ENCODE data around the gene MAPKBP1.
"Not testable (repeated sequence)": the region's sequence is repeated elsewhere in the genome, so short reads cannot be mapped to it uniquely, and the experiment has no call there.

Gene MAPKBP1

DNA sequence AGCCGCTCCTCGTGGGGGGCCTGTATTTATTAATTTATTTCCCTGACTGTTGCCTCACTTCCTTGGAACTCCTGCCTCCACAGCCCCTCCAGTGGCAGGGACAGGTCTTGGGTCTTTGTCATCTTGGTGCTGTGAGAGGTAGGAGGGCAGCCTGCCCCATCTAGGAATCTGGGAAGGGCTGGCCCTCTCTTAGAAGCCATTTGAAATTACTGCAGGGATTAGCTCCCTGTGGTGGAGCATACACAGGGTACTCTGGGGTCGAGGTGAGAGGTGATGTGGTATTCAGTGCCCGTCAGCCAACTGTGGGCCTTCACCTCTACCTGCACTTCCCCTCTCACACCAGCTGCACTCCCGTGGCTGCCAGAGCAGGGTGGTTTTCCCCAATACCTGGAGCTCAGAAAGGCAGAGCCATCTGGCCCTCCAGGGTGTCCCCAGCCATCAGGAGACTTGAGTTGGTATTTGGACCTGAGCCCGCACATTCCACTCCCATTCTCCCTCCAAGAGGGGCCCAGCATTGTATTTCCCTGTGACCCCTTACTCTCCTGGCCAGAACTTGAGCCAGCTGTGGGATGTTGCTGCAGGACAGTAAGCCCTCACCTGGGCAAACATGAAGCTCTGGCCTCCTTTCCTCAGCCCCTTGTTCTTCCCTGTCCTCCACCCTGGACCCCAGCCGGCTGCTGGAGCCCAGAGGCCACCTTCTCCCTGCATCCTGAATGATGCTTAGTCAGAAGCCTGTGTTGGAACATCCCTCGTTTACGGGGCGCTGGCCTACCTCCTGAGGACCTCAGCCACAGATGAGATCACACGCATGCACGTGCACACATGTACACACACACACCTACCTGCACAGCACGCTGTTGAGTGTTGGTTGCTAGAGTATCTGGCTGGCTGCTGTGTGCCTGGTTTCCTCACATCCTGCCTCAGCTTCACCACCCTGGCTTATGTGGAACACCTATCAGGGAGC lies 51.6 kb downstream of the MAPKBP1 start:
- no peak for DNase-seq (ENCODE audit: extremely low read depth in 1 of 2, low read depth in 1 of 2)

DNA sequence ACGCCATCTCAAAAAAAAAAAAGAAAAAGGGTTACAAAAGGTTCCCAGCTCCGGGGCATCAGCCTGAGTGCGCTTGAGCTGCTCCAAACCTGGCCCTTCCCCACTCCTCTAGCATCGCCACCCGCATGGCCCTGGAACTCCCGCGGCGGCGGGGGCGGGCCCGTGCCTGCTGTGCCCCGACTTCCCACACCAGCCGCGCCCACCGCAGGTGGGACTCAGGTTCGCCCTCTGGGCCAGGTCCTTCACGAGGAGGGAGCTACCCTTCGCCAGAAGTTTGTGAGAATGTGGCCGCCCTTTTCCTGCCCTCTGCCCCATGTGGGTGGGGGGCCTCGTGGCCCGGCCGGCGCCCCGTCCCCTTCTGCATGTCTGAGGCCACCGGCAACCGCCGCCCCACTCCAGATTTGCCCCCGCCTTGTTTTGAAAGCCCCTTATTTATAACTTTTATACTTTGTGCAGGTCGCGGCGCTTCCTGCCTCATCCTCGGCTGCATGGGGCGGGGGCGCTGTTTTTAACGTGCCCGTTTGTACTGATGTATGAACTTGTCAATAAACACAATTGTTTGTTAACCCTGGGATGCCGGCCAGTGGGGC lies 53.1 kb downstream of the MAPKBP1 start:
- DNase-seq (ENCODE audit: extremely low read depth in 1 of 2, low read depth in 1 of 2): no peak

DNA sequence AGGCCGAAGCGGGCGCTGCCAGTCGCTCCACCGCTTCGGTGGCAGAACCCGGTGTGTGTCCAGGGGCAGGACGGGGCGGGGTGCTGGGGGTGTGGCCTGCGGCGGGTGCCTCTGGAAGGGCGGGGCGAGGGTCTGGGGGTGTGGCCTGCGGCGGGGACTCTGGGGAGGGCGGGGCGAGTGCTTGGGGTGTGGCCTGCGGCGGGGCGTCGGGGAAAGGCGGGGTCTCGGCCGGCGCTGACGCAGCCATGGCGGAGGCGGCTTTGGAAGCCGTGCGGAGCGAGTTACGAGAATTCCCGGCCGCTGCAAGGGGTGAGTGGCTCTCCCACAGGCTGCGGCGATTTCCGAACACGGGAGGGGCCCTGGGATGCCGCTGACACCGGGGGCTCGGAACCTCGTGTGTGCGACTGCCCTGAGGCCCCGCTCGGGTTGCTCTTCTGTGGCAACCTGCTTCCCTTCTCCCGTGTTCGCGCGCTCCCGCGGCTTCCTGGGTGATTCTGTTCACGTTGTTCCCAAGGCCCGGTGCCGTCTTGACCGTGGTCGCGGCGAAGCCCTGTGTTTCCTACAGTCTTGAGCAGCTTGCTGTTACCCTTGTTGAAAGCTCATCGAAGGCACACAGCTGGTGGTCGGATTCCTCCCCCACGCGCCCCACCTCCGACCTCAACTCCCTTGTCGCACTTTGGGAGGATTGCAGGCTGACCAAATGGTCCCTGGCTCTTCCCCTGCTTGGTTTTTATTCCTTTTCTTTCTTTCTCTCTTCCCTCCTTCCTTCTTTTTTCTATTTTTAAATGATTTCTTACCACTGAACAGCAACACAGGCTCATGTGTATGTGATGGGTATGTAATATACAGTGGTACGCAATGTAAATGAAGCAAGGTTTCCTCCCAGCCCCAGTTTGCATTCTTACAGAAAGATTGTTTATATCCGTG lies 53.9 kb downstream of the MAPKBP1 start, which contains the start of gene JMJD7:
JMJD7 (plus strand) TSS at position 213 of the 927 bp plus-strand sequence; CDS start at position 246, 33 bp downstream.
- peak; percentile 90 to 97 for DNase-seq (ENCODE audit: extremely low read depth in 1 of 2, low read depth in 1 of 2)

DNA sequence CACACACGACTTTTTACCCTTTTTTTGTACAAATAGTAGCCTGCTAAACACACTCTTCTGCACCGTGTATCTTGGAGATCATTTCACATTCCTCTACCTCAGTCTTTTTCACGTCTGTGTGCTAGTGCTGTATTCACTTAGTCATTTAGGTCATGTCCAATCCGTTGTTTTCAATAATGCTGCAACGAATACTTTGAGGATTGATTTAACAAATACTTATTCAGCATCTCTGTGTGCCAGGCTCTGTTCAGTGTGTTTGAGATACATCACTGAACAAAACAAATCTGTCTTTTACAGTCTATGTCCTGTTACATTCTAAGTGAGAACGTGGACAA lies 54.5 kb downstream of the MAPKBP1 start:
- DNase-seq (ENCODE audit: extremely low read depth in 1 of 2, low read depth in 1 of 2): no peak

DNA sequence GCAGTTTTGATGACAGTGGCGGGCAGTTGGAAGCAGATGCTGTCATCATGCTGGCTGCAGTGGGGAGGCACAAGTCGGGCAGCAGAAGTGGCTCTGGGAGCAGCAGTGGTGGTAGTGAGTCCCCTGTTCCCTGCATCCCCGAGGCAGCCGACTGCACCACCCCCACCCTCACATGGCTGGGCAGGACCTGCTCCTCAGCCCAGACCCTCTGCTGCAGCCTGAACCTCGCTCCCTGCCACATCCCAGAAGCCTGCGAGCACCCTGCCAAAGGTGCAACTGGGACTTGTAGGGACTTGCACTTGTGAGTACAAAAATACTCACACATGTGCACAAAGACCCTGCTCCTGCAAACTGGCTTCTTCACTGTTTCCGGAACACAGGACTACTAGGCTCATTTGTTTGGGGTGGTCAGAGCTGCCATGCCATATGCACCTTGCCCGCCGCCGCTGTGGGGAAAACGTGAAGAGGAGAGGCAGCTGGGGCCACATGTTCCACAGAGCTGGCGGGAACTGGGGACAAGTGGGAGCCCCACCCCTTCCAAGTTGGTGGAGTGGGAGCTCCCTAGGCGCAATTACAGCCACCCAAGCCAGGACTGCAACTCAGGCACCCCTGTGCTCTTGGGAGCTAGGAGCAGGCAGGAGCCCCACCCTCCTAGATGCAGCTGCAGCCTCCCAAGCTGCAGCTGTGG lies 55.8 kb downstream of the MAPKBP1 start:
- no peak for DNase-seq (ENCODE audit: extremely low read depth in 1 of 2, low read depth in 1 of 2)

DNA sequence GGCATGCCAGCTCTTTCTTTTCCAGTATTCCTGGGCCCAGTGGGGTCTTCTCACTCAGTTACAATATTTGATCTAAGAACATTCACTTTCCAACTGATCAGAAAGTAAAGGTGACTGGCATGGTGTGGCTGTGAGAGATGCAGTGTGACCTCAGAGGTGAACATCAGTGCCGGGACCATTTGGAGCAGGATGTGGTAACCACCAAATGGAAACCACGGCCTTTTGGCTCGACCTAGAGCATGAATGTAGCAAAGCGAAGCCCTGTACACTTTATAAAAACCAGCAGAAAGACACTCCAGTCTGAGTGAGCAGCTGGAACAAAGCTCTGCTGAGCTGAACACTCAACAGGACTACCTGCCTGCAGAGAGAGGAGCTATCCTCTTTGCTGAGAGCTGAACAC lies 57.0 kb downstream of the MAPKBP1 start:
- not testable (repeated sequence) for DNase-seq (ENCODE audit: extremely low read depth in 1 of 2, low read depth in 1 of 2)

DNA sequence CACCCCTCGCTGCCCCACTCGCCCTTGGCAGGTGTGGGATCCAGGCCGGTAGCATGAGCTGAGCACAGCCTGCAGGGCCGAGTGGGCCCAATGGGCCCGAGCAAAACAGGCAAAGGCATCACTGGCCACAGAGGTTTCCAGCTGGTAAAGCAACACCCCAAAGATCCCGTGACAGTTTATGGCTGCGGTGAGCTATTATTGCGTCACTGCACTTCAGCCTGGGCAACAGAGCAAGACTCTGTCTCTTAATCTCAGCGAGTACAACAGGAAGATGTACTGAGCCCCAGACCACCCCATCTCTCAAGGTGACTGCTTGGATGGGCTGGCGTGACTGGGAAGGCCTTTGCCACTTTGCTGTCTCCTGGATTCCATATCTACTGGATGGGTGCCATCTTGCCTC lies 57.9 kb downstream of the MAPKBP1 start:
- DNase-seq (ENCODE audit: extremely low read depth in 1 of 2, low read depth in 1 of 2): no peak

DNA sequence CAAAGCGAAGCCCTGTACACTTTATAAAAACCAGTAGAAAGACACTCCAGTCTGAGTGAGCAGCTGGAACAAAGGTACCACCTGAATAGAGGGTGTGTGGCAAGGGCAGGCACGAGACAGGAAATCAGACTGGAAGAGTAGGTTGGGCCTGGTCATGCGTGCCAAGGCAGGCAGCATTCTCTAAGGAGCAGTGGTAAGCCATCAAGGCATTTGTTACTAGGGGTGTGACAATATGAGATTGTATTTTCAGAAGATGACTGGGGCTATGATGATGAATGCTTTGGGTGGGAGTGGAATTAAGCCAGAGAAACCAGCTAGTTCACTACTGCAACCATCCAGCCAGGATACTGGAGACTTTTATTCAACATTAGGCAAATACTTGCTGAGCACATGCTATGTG lies 58.6 kb downstream of the MAPKBP1 start:
- no peak for DNase-seq (ENCODE audit: extremely low read depth in 1 of 2, low read depth in 1 of 2)

DNA sequence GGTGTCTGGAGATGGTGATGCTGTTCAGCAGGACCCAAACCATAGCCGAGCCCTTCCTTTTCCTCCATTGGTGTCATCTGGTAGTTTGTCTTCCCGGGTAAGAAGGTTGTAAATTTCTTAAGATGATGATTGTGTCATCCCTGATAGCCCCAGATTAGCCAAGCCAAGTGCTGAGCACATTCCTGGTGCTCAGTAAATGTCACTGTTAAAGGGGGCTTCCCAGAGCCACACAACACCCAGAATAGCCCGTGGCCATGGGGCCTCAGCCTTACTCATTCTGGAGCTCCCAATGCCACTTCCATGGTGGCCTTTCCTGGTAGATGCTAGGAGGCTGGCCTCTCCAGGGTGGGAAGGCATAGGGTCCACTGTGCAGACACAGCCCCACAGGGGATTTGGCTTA lies 59.8 kb downstream of the MAPKBP1 start:
- DNase-seq (ENCODE audit: extremely low read depth in 1 of 2, low read depth in 1 of 2): no peak

DNA sequence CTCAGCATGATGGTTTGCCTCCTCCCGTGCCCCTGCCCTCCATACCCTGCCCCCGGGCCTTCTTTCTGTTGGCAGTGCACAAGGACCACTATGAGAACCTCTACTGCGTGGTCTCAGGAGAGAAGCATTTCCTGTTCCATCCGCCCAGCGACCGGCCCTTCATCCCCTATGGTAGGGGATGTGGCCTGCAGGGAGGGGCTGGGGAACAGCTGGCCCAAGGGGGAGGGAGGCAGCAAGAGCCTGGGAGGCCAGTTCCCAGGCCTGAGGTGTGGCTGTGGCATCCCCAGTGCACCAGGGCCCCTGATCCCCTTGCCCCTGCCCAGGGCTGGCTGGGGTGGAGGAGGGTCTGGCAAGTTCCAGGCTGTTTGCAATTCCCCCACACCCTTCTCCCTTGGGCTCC lies 61.8 kb downstream of the MAPKBP1 start:
- no peak for DNase-seq (ENCODE audit: extremely low read depth in 1 of 2, low read depth in 1 of 2)

DNA sequence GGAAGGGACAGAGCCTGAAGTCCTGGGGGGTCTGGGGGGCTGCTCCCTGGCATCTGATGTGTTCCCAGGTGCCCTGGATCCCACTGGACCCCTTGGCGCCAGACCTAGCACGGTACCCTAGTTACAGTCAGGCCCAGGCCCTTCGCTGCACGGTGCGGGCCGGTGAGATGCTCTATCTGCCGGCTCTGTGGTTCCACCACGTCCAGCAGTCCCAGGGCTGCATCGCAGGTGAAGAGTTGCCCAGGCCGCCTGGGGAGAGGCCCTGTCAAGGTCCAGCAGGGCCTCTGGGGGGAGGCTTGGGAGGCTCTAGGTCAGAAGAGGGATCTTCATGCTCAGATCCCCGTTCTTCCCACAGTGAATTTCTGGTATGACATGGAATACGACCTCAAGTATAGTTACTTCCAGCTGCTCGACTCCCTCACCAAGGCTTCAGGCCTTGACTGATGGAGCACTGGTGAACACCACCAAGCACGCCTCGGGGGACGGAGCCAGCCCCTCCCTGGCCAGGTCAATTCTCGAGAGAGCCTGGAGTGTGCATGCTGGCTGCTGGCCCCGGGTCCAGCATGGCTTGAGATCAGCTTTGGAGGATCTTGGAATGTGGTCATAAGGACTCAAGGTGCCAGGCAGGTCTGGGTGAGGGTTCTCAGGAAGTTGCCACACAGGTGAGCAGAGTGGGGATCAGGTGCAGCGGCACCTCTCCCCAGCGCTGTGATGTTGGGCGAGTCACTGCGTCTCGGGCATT lies 62.6 kb downstream of the MAPKBP1 start:
- no peak for DNase-seq (ENCODE audit: extremely low read depth in 1 of 2, low read depth in 1 of 2)

DNA sequence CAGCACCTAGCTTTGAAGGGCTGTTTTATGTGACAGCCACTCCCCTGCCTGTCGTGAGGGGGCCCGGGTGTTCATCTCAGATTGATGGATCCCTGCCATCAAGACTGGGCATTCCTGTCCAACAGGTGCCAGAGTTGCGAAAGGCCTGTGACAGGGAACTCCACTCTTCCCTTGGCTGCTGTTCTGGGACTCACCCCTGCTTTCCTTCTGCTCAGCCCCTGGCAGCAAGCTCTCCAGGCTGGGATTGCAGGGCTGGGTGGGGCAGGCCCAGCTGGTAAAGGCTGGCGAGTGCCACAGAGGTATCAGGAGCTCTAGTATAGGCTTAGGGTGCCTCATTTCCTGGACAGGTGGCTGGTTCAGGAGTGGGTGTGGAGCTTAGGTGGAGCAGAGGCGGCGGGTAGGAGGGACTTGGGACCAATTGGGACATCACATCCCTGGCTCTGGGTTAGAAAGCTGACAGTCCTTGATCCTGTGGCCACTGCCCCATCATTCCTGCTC lies 64.2 kb downstream of the MAPKBP1 start, which contains the start of gene PLA2G4B:
PLA2G4B (plus strand) TSS at position 448 of the 498 bp plus-strand sequence. CDS start 67 bp downstream, outside the sequence.
- no peak for DNase-seq (ENCODE audit: extremely low read depth in 1 of 2, low read depth in 1 of 2)

DNA sequence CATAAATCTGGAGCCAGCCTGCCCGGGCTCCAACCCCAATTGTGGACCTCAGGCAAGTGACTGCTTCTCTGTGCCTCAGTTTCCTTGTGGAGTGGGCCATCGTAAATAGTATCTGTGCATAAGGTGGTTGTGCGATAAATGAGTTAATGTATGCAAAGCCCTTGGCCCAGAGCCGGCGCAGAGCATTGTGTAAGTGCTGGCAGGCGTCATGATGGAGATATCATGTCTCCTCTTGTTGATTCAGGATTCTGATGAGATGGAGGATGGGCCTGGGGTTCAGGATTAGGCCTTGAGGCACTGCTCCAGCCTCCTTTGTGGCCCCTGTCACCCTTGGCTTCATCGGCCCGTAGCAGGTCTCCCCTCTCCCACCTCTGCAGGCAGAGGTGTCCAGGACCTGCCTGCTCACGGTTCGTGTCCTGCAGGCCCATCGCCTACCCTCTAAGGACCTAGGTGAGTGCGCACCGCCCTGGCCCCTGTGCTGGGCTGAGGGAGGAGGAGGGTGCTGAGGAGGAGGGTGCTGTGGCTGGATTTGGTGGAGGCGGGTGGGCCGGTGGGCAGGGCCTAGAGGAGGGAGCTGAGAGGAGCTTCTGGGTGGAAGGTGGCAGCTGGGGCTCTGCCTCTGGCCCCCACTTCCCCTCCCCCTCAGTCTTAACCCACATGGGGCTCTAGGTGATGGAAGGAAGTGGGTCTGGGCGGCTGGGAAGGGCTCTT lies 65.7 kb downstream of the MAPKBP1 start:
- DNase-seq (ENCODE audit: extremely low read depth in 1 of 2, low read depth in 1 of 2): no peak

DNA sequence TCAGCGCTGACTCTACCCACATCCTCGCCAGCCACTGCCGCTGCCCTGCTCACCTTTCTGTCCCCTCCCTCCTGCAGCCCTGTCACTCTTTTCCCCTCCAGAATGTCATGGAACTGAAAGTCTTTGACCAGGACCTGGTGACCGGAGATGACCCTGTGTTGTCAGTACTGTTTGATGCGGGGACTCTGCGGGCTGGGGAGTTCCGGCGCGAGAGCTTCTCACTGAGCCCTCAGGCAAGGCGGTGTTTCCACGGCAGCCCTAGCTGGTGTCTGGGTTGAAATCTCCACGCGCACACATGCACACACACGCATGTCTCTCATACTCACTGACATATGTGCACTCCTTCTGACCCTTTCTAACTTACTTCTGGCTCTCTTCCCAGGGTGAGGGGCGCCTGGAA lies 66.4 kb downstream of the MAPKBP1 start:
- no peak for DNase-seq (ENCODE audit: extremely low read depth in 1 of 2, low read depth in 1 of 2)

DNA sequence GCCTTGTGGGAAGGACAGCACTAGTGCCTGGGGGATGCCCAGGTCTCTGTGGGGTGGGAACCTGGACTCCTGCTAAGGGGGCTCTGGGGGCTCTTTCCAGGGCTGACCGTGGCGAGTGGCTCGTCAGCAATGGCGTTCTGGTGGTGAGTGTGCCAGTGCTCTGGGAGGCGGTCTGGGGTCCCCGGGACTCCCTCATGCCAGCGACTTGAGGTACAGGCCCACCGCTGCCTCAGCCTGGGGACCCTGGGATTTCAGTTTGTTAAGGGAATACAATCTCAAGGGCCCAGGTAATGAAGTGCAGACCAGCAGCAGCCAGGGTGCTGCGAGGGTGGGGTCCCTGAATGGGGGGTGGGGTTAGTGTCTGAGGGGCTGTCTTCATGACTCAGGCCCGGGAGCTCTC lies 66.8 kb downstream of the MAPKBP1 start:
- no peak for DNase-seq (ENCODE audit: extremely low read depth in 1 of 2, low read depth in 1 of 2)

DNA sequence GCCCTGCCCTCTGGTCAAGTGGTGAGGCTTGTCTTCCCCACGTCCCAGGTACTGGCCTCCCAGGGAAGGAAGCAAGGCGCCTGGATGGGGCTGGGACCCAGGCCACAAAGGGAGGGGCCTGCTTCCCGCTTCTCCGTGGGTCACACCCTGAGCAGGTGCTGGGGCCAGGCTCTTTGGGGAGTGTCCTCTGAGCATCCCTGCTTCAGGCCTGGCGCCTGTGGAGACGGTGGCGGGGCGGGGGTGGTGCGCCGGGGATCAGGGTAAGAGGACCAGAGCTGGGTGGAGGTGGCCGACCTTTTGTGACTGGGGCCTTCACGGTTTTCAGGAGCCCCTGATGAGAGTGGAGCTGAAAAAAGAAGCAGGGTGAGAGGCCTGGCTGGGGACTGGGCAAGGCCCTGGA lies 67.9 kb downstream of the MAPKBP1 start:
- no peak for DNase-seq (ENCODE audit: extremely low read depth in 1 of 2, low read depth in 1 of 2)

DNA sequence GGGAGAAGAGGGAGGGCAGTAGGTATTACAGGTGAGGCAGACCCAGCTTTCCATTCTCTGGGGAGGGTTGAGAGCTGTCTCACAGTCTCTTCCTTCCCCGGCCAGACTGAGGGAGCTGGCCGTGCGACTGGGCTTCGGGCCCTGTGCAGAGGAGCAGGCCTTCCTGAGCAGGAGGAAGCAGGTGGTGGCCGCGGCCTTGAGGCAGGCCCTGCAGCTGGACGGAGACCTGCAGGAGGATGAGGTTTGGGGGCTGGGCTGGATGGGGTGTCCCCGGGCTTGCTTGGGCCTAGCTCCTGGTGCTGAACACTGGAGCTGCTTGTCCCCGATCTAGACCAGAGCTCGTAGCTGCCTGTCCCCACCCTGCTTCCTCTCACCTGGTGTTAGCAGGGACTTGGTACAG lies 69.3 kb downstream of the MAPKBP1 start:
- DNase-seq (ENCODE audit: extremely low read depth in 1 of 2, low read depth in 1 of 2): no peak

DNA sequence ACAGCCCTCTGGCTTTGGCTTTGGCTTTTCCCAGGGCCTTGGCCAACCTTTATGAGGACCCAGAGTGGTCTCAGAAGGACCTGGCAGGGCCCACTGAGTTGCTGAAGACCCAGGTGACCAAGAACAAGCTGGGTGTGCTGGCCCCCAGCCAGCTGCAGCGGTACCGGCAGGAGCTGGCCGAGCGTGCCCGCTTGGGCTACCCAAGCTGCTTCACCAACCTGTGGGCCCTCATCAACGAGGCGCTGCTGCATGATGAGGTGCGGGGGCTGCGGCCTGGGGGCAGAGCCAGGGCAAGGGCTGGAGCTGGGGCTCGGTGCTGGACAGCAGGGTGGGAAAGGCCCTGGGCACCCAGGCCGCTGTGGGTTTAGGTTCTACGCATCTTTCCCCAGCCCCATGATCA lies 70.5 kb downstream of the MAPKBP1 start:
- DNase-seq (ENCODE audit: extremely low read depth in 1 of 2, low read depth in 1 of 2): no peak

DNA sequence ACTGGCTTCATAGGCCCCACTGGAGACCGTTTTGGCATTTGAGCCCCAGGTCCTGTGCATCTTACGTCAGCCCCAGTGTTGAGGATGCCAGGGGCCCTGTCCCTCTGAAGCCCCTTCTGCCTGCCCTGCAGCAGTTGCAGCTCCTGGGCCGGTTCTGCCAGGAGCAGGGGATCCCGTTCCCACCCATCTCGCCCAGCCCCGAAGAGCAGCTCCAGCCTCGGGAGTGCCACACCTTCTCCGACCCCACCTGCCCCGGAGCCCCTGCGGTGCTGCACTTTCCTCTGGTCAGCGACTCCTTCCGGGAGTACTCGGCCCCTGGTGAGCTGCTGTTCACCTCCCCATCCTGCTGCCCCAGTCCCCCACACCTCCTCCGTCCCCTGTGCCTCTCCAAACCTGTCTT lies 72.9 kb downstream of the MAPKBP1 start:
- no peak for DNase-seq (ENCODE audit: extremely low read depth in 1 of 2, low read depth in 1 of 2)
